BLaER1 (cell line): ENCODE results near the gene SLC38A3.
"Not testable (repeated sequence)": the region's sequence is repeated elsewhere in the genome, so short reads cannot be mapped to it uniquely, and the experiment has no call there.

Experiments
- H3K27ac ChIP-seq: shearing (Covaris generic); formaldehyde crosslinking; 2 replicates; pipeline ENCODE4 v1.8.1; 2022
- H3K27me3 ChIP-seq: shearing (Covaris generic); formaldehyde crosslinking; 2 replicates; pipeline ENCODE4 v1.8.1; 2022
- H3K36me3 ChIP-seq: shearing (Covaris generic); formaldehyde crosslinking; 2 replicates; pipeline ENCODE4 v1.8.1; 2022
- H3K4me1 ChIP-seq: shearing (Covaris generic); formaldehyde crosslinking; 2 replicates; pipeline ENCODE4 v1.8.1; 2022
- H3K4me2 ChIP-seq: shearing (Covaris generic); formaldehyde crosslinking; 2 replicates; pipeline ENCODE4 v1.8.1; 2022
- H3K4me3 ChIP-seq: shearing (Covaris generic); formaldehyde crosslinking; 2 replicates; pipeline ENCODE4 v1.8.1; 2022
- H3K9ac ChIP-seq: shearing (Covaris generic); formaldehyde crosslinking; 2 replicates; pipeline ENCODE4 v1.8.1; 2022
- H3K9me3 ChIP-seq: shearing (Covaris generic); formaldehyde crosslinking; 2 replicates; pipeline ENCODE4 v1.8.1; 2022
- H4K20me1 ChIP-seq: shearing (Covaris generic); formaldehyde crosslinking; 2 replicates; pipeline ENCODE4 v1.8.1; 2022
- Cebpa-rat ChIP-seq: shearing (Covaris generic); IDR thresholded peaks from 2 replicates; pipeline ENCODE4 v1.8.1; 2022

SLC38A3 gene

GRCh38 chr3:50255251-50255615 lies 50.2 kb downstream of the SLC38A3 start:
- H3K27ac ChIP-seq = peak overlapping the region; percentile 41
- H4K20me1 ChIP-seq = peaks cover 86% of the 10 kb centered on the region
- no peak overlapping the region for H3K4me2 ChIP-seq
- no peaks in the 10 kb centered on the region for H3K27me3 ChIP-seq
- H3K36me3 ChIP-seq = peaks cover 93% of the 10 kb centered on the region
- TF ChIP-seq Cebpa-rat = no peak
- peaks cover 34% of the 10 kb centered on the region for H3K4me1 ChIP-seq
- no peaks in the 10 kb centered on the region for H3K9me3 ChIP-seq
- no peak overlapping the region for H3K4me3 ChIP-seq
- peak overlapping the region; percentile 15; the same call in 1 of the 2 replicates for H3K9ac ChIP-seq

- Histone ChIP-seq H3K4me2 (no peak overlapping the region), H3K36me3 (peaks cover 73% of the 10 kb centered on the region), H3K27ac (no peak overlapping the region), H3K9ac (no peak overlapping the region; the same call in 1 of the 2 replicates), H3K4me3 (no peak overlapping the region), H4K20me1 (peaks cover 66% of the 10 kb centered on the region), H3K9me3 (no peaks in the 10 kb centered on the region), H3K4me1 (peaks cover 50% of the 10 kb centered on the region), H3K27me3 (no peaks in the 10 kb centered on the region)
- TF ChIP-seq Cebpa-rat = no peak
Measured at GRCh38 chr3:50256978-50257890, 52.2 kb downstream of the SLC38A3 start.

- Histone ChIP-seq H3K36me3 (peaks cover 69% of the 10 kb centered on the region), H3K27me3 (no peaks in the 10 kb centered on the region), H3K9me3 (no peaks in the 10 kb centered on the region), H4K20me1 (peaks cover 57% of the 10 kb centered on the region), H3K4me2 (peak overlapping the region; percentile 24; the same call in 1 of the 2 replicates), H3K27ac (peak overlapping the region; percentile 26; the same call in 1 of the 2 replicates), H3K9ac (peak overlapping the region; percentile 31; the same call in 1 of the 2 replicates), H3K4me1 (peaks cover 59% of the 10 kb centered on the region), H3K4me3 (no peak overlapping the region)
- TF ChIP-seq Cebpa-rat = no peak
Measured at GRCh38 chr3:50258029-50258680, 53.1 kb downstream of the SLC38A3 start.

GRCh38 chr3:50258979-50259378 lies 53.9 kb downstream of the SLC38A3 start:
- TF ChIP-seq Cebpa-rat = no peak
- H3K27ac ChIP-seq = no peak overlapping the region
- peaks cover 64% of the 10 kb centered on the region for H3K4me1 ChIP-seq

GRCh38 chr3:50259432-50260026 lies 54.5 kb downstream of the SLC38A3 start:
- Histone ChIP-seq H3K9me3 (no peaks in the 10 kb centered on the region), H3K4me2 (peak overlapping the region; percentile 99), H3K4me3 (peak overlapping the region; percentile 75), H3K36me3 (peaks cover 55% of the 10 kb centered on the region), H4K20me1 (peaks cover 43% of the 10 kb centered on the region), H3K4me1 (peaks cover 64% of the 10 kb centered on the region), H3K27me3 (no peaks in the 10 kb centered on the region), H3K27ac (peak overlapping the region; percentile 97), H3K9ac (peak overlapping the region; percentile 96)
- no peak for TF ChIP-seq Cebpa-rat

More at GRCh38 chr3:50258979-50259378, 53.9 kb downstream of the SLC38A3 start:
- peak overlapping the region; percentile 31; the same call in 1 of the 2 replicates for H3K9ac ChIP-seq
- no peak overlapping the region for H3K4me3 ChIP-seq
- H3K36me3 ChIP-seq = peaks cover 61% of the 10 kb centered on the region
- H3K4me2 ChIP-seq = no peak overlapping the region
- no peaks in the 10 kb centered on the region for H3K27me3 ChIP-seq
- peaks cover 49% of the 10 kb centered on the region for H4K20me1 ChIP-seq
- H3K9me3 ChIP-seq = no peaks in the 10 kb centered on the region

DNA sequence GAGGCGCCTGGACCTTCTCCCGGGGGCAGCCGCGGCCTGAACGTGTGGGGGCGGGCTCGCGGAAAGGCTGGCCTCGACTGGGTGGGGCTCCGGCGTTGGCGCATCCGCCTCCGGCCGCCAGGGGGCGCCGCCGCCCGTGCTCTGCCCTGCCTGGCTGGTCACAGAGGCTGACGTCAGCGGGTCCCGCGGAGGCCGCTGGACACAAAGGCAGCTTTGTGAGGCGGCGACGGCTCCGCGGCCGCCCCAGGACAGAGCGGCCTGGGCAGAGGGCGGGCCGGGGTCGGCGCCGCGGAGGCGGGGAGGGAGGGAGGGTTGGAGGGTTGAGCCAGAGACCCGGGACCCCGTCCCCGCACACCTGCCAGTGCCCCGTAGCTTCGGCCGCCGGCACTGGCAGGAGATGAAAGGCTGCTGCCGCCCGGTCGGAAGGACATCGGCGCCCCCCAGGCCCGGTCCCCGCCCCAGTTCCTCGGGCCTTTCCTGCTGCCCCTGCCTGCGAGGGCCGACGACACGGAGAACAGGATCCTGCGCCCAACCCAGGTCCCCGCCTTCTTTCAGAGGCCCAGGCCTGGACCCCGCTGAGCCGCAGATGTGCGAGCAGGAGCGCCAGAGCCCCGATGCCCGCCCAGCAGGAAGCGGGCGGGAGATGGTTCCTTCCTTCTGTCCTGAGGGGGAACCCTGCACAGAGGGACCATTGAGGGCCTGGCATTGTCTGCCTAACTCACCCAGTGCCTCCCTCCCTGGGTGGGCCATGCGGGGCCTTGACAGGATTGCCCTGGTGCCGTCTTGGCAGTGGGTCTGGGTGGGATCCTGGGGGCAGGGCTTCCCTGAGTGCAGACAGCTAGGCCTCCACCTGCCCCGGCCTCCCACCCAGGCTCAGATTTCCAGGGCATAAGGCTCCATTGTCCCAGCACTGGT lies 55.2 kb downstream of the SLC38A3 start:
- peak overlapping the region; percentile 75 for H3K4me3 ChIP-seq
- no peaks in the 10 kb centered on the region for H3K9me3 ChIP-seq
- H3K27me3 ChIP-seq = no peaks in the 10 kb centered on the region
- H4K20me1 ChIP-seq = peaks cover 36% of the 10 kb centered on the region
- TF ChIP-seq Cebpa-rat = no peak
- peak overlapping the region; percentile 99 for H3K4me2 ChIP-seq
- H3K27ac ChIP-seq = peak overlapping the region; percentile 97
- H3K9ac ChIP-seq = peak overlapping the region; percentile 96
- H3K36me3 ChIP-seq = peaks cover 48% of the 10 kb centered on the region
- peaks cover 63% of the 10 kb centered on the region for H3K4me1 ChIP-seq

- TF ChIP-seq Cebpa-rat = no peak
- Histone ChIP-seq H3K4me3 (peak overlapping the region; percentile 75), H3K9ac (peak overlapping the region; percentile 96), H3K27ac (peak overlapping the region; percentile 97), H3K4me2 (peak overlapping the region; percentile 99), H4K20me1 (peaks cover 30% of the 10 kb centered on the region), H3K36me3 (peaks cover 41% of the 10 kb centered on the region), H3K9me3 (no peaks in the 10 kb centered on the region), H3K4me1 (peaks cover 66% of the 10 kb centered on the region), H3K27me3 (peaks cover 2% of the 10 kb centered on the region)
Measured at GRCh38 chr3:50260942-50261441, 55.9 kb downstream of the SLC38A3 start.

DNA sequence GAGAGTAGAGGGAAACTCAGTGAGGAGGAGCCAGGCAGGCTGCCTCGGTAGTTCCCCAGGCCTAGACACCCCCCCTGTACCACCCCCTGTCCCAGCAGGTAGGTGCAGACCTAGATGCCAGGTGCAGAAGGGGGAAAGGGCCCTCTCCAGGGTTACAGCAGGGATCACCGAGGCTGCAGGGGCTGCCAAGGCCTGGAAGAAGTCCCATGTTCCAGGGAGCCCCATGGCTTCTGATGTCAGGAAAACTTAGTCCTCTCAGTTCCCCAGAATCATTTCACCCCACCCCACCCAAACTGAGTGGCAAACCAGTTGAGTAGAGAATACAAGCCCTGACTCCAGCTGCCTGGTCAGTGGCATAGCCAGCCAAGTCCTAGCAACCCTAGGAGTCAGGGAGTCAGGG lies 56.4 kb downstream of the SLC38A3 start:
- Histone ChIP-seq H3K27ac (peak overlapping the region; percentile 97), H3K4me2 (peak overlapping the region; percentile 99)
- TF ChIP-seq Cebpa-rat = no peak

GRCh38 chr3:50262200-50262599 lies 57.1 kb downstream of the SLC38A3 start:
- H3K4me3 ChIP-seq, H3K9me3 ChIP-seq: not testable (repeated sequence)
- Histone ChIP-seq H3K27ac (peak overlapping the region; percentile 97; the same call in 1 of the 2 replicates), H3K4me1 (peaks cover 75% of the 10 kb centered on the region), H4K20me1 (peaks cover 19% of the 10 kb centered on the region; the same call in 1 of the 2 replicates), H3K27me3 (peaks cover 14% of the 10 kb centered on the region), H3K4me2 (peak overlapping the region; percentile 99), H3K36me3 (peaks cover 29% of the 10 kb centered on the region), H3K9ac (peak overlapping the region; percentile 96; the same call in 1 of the 2 replicates)

More for the DNA sequence above, 56.4 kb downstream of the SLC38A3 start:
- peaks cover 7% of the 10 kb centered on the region for H3K27me3 ChIP-seq
- H4K20me1 ChIP-seq = peaks cover 26% of the 10 kb centered on the region
- peaks cover 68% of the 10 kb centered on the region for H3K4me1 ChIP-seq
- no peaks in the 10 kb centered on the region for H3K9me3 ChIP-seq
- H3K9ac ChIP-seq = peak overlapping the region; percentile 96
- H3K36me3 ChIP-seq = peaks cover 36% of the 10 kb centered on the region
- H3K4me3 ChIP-seq = peak overlapping the region; percentile 75
